Vagina (tissue), 2 donors: ENCODE data around the gene FRMD3. TPM values are rescaled to one million over a fixed set of nuclear protein-coding genes. Genes with fewer than 3 reads are reported as not detected.

ENCODE experiments used
- DNase-seq, 2 donors: peaks; one replicate each; pipeline ENCODE4 v3.0.0-alpha.2; 2017; ENCODE audit errors: extremely low spot score in 2 of 2
- H3K27ac ChIP-seq: fragments of 200-600 bp; sonication (generic); one replicate; pipeline ENCODE4 v1.5.1; 2019
- H3K27me3 ChIP-seq: fragments of 200-600 bp; sonication (generic); one replicate; pipeline ENCODE4 v1.5.1; 2019
- H3K36me3 ChIP-seq, 2 donors: fragments of 200-600 bp; sonication (generic); one replicate each; pipeline ENCODE4 v1.5.1; 2017 to 2019
- H3K4me1 ChIP-seq: fragments of 200-600 bp; sonication (generic); one replicate; pipeline ENCODE4 v1.5.1; 2019
- H3K4me3 ChIP-seq, 2 donors: fragments of 200-600 bp; sonication (generic); 1 replicate in 1 of 2; 2 replicates in 1 of 2; pipeline ENCODE4 v1.5.1; 2016 to 2019
- H3K9me3 ChIP-seq: fragments of 200-600 bp; sonication (generic); one replicate; pipeline ENCODE4 v1.5.1; 2019
- POLR2A ChIP-seq, 2 donors: fragments of 450-650 bp; IDR thresholded peaks; one replicate each; pipeline ENCODE4 v1.6.1; 2017; ENCODE audit warnings: antibody characterized with exemption in 2 of 2, mild to moderate bottlenecking in 2 of 2, moderate library complexity in 2 of 2
- POLR2AphosphoS5 ChIP-seq, 2 donors: sonication (generic); formaldehyde crosslinking; IDR thresholded peaks; one replicate each; pipeline ENCODE4 v1.9.0; 2017; ENCODE audit warnings: antibody characterized with exemption in 2 of 2, mild to moderate bottlenecking in 2 of 2, low read depth in 1 of 2; ENCODE audit not compliant: insufficient read depth in 1 of 2
- intact Hi-C: fragments of 100-400 bp; cut with DNase I; formaldehyde crosslinking; loops from one replicate; pipeline ENCODE4 v1.15.1; 2023
- total RNA-seq: library from RNA; depleted of rRNA; stranded (reverse); fragments of >200 nt; gene quantifications from one replicate; pipeline ENCODE4 v1.2.3, GENCODE V29; 2016
- TF ChIP-seq, protein P1 (sequence below), 3 experiments: fragments of 450-650 bp in 2 of 3; fragments of 200-600 bp in 1 of 3; sonication (generic) in 1 of 3; IDR thresholded peaks; one replicate each; pipeline ENCODE4 v1.5.1; 2017 to 2019; ENCODE audit warnings: antibody characterized with exemption in 3 of 3, mild to moderate bottlenecking in 2 of 3, moderate library complexity in 2 of 3

FRMD3 gene
- total RNA-seq, 1 donor from 2014 or later = 13.8 TPM

GRCh38 chr9:83410701-83411100 is 127.5 kb downstream of the FRMD3 start:
- intact Hi-C loops = no loop called here
- Histone ChIP-seq H3K27me3 (no peaks in the 10 kb centered on the region), H3K4me3 (no peak overlapping the region), H3K4me1 (no peaks in the 10 kb centered on the region), H3K27ac (no peak overlapping the region), H3K36me3 (no peaks in the 10 kb centered on the region), H3K9me3 (no peaks in the 10 kb centered on the region)
- no peak for DNase-seq
- TF ChIP-seq, protein P1, sequence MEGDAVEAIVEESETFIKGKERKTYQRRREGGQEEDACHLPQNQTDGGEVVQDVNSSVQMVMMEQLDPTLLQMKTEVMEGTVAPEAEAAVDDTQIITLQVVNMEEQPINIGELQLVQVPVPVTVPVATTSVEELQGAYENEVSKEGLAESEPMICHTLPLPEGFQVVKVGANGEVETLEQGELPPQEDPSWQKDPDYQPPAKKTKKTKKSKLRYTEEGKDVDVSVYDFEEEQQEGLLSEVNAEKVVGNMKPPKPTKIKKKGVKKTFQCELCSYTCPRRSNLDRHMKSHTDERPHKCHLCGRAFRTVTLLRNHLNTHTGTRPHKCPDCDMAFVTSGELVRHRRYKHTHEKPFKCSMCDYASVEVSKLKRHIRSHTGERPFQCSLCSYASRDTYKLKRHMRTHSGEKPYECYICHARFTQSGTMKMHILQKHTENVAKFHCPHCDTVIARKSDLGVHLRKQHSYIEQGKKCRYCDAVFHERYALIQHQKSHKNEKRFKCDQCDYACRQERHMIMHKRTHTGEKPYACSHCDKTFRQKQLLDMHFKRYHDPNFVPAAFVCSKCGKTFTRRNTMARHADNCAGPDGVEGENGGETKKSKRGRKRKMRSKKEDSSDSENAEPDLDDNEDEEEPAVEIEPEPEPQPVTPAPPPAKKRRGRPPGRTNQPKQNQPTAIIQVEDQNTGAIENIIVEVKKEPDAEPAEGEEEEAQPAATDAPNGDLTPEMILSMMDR (IDR thresholded peaks at IDR 0.05) = no peak
- TF ChIP-seq POLR2AphosphoS5 (IDR thresholded peaks at IDR 0.05; ENCODE audit: insufficient read depth in 1 of 2, low read depth in 1 of 2) = no peak

- no peak for DNase-seq
- Histone ChIP-seq H3K36me3 (no peaks in the 10 kb centered on the region), H3K27ac (no peak overlapping the region), H3K9me3 (no peaks in the 10 kb centered on the region), H3K4me3 (no peak overlapping the region), H3K27me3 (no peaks in the 10 kb centered on the region), H3K4me1 (no peaks in the 10 kb centered on the region)
- TF ChIP-seq, protein P1 (IDR thresholded peaks at IDR 0.05) = no peak
- no peak for TF ChIP-seq POLR2A (IDR thresholded peaks at IDR 0.05)
- no peak for TF ChIP-seq POLR2AphosphoS5 (IDR thresholded peaks at IDR 0.05; ENCODE audit: insufficient read depth in 1 of 2, low read depth in 1 of 2)
- intact Hi-C loops = no loop called here
These were observed 131.3 kb downstream of the FRMD3 start for GRCh38 chr9:83406921-83407320.

- H3K4me3 ChIP-seq = no peak overlapping the region
These were observed 132.4 kb downstream of the FRMD3 start for GRCh38 chr9:83405759-83406158.

GRCh38 chr9:83403527-83404238 is 134.5 kb downstream of the FRMD3 start:
- TF ChIP-seq POLR2A (IDR thresholded peaks at IDR 0.05) (no peak), POLR2AphosphoS5 (IDR thresholded peaks at IDR 0.05; ENCODE audit: insufficient read depth in 1 of 2, low read depth in 1 of 2) (no peak)
- TF ChIP-seq, protein P1 (IDR thresholded peaks at IDR 0.05) = no peak
- Histone ChIP-seq H3K27ac (no peak overlapping the region), H3K9me3 (no peaks in the 10 kb centered on the region), H3K4me3 (no peak overlapping the region), H3K27me3 (no peaks in the 10 kb centered on the region), H3K36me3 (no peaks in the 10 kb centered on the region), H3K4me1 (no peaks in the 10 kb centered on the region)
- intact Hi-C loops = no loop called here
- DNase-seq = no peak

More at GRCh38 chr9:83405759-83406158, 132.4 kb downstream of the FRMD3 start:
- H3K4me1 ChIP-seq = no peaks in the 10 kb centered on the region
- intact Hi-C loops = no loop called here
- TF ChIP-seq, protein P1 (IDR thresholded peaks at IDR 0.05) = no peak
- no peak for TF ChIP-seq POLR2A (IDR thresholded peaks at IDR 0.05)
- TF ChIP-seq POLR2AphosphoS5 (IDR thresholded peaks at IDR 0.05; ENCODE audit: insufficient read depth in 1 of 2, low read depth in 1 of 2) = no peak
- no peaks in the 10 kb centered on the region for H3K27me3 ChIP-seq
- no peak overlapping the region for H3K27ac ChIP-seq
- no peaks in the 10 kb centered on the region for H3K9me3 ChIP-seq
- DNase-seq = no peak
- H3K36me3 ChIP-seq = no peaks in the 10 kb centered on the region

DNA sequence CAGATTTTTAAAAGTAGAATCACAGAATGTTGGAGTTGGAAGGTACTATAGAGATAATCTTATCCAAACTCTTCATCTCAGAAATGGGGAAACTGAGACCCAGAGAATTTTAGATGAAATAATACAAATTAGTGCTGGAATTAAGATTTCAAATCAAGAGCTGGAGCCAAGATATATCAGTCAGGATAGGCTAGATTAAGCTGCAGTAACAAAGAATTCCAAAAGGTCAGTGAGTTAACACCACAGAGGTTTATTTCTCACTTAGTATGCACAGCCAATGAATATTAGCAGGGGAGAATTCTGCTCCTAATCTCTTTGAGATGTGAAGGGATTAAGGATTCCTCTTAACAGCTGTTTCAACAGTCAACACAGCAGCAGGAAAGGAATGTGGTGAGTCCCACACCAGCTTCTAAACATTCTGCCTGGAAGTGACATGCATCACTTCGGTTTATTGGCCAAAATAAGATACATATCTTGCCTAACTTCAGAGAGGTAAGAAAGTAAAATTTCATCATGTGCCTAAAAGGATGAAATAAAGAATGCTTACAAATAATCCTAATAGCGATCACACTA is 136.8 kb downstream of the FRMD3 start:
- intact Hi-C loops = no loop called here
- Histone ChIP-seq H3K9me3 (no peaks in the 10 kb centered on the region), H3K27me3 (no peaks in the 10 kb centered on the region), H3K4me3 (no peak overlapping the region), H3K27ac (no peak overlapping the region), H3K4me1 (no peaks in the 10 kb centered on the region), H3K36me3 (no peaks in the 10 kb centered on the region)
- TF ChIP-seq POLR2A (IDR thresholded peaks at IDR 0.05) (no peak), POLR2AphosphoS5 (IDR thresholded peaks at IDR 0.05; ENCODE audit: insufficient read depth in 1 of 2, low read depth in 1 of 2) (no peak)
- TF ChIP-seq, protein P1 (IDR thresholded peaks at IDR 0.05) = no peak
- no peak for DNase-seq
